Glutamatergic neuron (in vitro differentiated cells): ENCODE measurements around the gene PAK4. TPM values are rescaled to one million over a fixed set of nuclear protein-coding genes. Genes with fewer than 3 reads are reported as not detected.

Experiments used
- DNase-seq: peaks from one replicate; pipeline ENCODE4 v3.0.0; 2022
- H3K27ac Mint-ChIP-seq: one replicate; pipeline ENCODE4 v1.8.0; 2020; ENCODE audit warnings: mild to moderate bottlenecking, mixed read lengths, inconsistent platforms; ENCODE audit not compliant: unreplicated experiment
- H3K27me3 Mint-ChIP-seq: one replicate; pipeline ENCODE4 v1.8.0; 2020; ENCODE audit warnings: mild to moderate bottlenecking, moderate library complexity, mixed read lengths, inconsistent platforms; ENCODE audit not compliant: unreplicated experiment
- H3K36me3 Mint-ChIP-seq: one replicate; pipeline ENCODE4 v1.8.0; 2020; ENCODE audit warnings: mild to moderate bottlenecking, mixed read lengths, inconsistent platforms; ENCODE audit not compliant: unreplicated experiment
- H3K4me1 Mint-ChIP-seq: one replicate; pipeline ENCODE4 v1.8.0; 2020; ENCODE audit warnings: mild to moderate bottlenecking, low read depth, mixed read lengths, inconsistent platforms; ENCODE audit not compliant: unreplicated experiment
- H3K4me3 Mint-ChIP-seq: one replicate; pipeline ENCODE4 v1.8.0; 2020; ENCODE audit warnings: mild to moderate bottlenecking, mixed read lengths, inconsistent platforms; ENCODE audit not compliant: unreplicated experiment
- H3K9me3 Mint-ChIP-seq: one replicate; pipeline ENCODE4 v1.8.0; 2020; ENCODE audit warnings: mild to moderate bottlenecking, moderate library complexity, mixed read lengths, inconsistent platforms; ENCODE audit not compliant: unreplicated experiment
- total RNA-seq: library from RNA; stranded (reverse); fragmentation: NEBNext Ultra II Directional; extraction: Animal tissue kit (Norgen Biotek cat#: 25700); gene quantifications from one replicate; pipeline ENCODE4 v1.2.1, GENCODE V29; 2021; ENCODE audit not compliant: unreplicated experiment
- TF ChIP-seq, protein P1 (sequence below): fragments of 200-600 bp; sonication (generic); IDR thresholded peaks from one replicate; pipeline ENCODE4 v1.5.0; 2021; ENCODE audit not compliant: partially characterized antibody, unreplicated experiment

PAK4 gene
- total RNA-seq, 1 donor from 2014 or later, result 52.5 TPM

DNA sequence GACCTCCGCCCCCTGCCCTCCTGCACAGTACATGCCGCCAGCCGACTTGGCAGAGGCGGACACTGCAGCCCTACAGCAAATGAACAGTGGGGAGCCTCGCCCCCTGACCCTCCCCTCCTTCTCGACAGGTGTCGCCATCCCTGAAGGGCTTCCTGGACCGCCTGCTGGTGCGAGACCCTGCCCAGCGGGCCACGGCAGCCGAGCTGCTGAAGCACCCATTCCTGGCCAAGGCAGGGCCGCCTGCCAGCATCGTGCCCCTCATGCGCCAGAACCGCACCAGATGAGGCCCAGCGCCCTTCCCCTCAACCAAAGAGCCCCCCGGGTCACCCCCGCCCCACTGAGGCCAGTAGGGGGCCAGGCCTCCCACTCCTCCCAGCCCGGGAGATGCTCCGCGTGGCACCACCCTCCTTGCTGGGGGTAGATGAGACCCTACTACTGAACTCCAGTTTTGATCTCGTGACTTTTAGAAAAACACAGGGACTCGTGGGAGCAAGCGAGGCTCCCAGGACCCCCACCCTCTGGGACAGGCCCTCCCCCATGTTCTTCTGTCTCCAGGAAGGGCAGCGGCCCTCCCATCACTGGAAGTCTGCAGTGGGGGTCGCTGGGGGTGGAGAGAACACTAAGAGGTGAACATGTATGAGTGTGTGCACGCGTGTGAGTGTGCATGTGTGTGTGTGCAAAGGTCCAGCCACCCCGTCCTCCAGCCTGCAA is 52.9 kb downstream of the PAK4 start:
- Mint-ChIP-seq H3K27ac (no peak overlapping the region), H3K9me3 (peaks cover 4% of the 10 kb centered on the region), H3K4me3 (no peak overlapping the region), H3K27me3 (peaks cover 2% of the 10 kb centered on the region), H3K4me1 (no peaks in the 10 kb centered on the region), H3K36me3 (no peaks in the 10 kb centered on the region)
- TF ChIP-seq, protein P1, sequence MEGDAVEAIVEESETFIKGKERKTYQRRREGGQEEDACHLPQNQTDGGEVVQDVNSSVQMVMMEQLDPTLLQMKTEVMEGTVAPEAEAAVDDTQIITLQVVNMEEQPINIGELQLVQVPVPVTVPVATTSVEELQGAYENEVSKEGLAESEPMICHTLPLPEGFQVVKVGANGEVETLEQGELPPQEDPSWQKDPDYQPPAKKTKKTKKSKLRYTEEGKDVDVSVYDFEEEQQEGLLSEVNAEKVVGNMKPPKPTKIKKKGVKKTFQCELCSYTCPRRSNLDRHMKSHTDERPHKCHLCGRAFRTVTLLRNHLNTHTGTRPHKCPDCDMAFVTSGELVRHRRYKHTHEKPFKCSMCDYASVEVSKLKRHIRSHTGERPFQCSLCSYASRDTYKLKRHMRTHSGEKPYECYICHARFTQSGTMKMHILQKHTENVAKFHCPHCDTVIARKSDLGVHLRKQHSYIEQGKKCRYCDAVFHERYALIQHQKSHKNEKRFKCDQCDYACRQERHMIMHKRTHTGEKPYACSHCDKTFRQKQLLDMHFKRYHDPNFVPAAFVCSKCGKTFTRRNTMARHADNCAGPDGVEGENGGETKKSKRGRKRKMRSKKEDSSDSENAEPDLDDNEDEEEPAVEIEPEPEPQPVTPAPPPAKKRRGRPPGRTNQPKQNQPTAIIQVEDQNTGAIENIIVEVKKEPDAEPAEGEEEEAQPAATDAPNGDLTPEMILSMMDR, result no peak
- DNase-seq, result no peak

DNA sequence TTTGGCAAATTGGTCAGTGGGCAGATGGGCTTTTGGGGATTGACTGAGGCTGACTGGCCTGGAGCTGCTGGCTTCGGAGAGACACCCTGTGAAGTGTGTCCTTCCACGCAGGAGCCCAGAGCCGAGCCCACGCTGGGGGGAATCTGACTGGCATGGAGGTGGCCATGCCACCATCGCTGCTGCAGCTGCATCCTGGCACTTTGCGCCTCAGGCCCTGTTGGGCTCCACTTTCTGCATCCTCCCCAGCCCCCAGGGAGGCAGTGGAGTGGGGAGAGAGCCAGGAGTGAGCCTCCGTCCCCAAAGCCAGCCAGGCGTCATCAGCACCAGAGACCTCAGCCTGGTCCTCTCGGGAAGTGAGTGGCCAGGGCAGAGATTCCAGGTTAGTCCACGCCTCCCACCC is 54.2 kb downstream of the PAK4 start:
- Mint-ChIP-seq H3K36me3 (no peaks in the 10 kb centered on the region), H3K27ac (no peak overlapping the region), H3K4me3 (no peak overlapping the region), H3K9me3 (peaks cover 4% of the 10 kb centered on the region), H3K27me3 (peaks cover 2% of the 10 kb centered on the region), H3K4me1 (no peaks in the 10 kb centered on the region)
- no peak for DNase-seq
- TF ChIP-seq, protein P1, result no peak

- Mint-ChIP-seq H3K27me3 (peaks cover 2% of the 10 kb centered on the region), H3K4me1 (peaks cover under 1% of the 10 kb centered on the region), H3K36me3 (no peaks in the 10 kb centered on the region), H3K4me3 (no peak overlapping the region), H3K9me3 (peaks cover 4% of the 10 kb centered on the region), H3K27ac (no peak overlapping the region)
- no peak for DNase-seq
- TF ChIP-seq, protein P1, result no peak
Measured at GRCh38 chr19:39180749-39181148, 55.2 kb downstream of the PAK4 start.

DNA sequence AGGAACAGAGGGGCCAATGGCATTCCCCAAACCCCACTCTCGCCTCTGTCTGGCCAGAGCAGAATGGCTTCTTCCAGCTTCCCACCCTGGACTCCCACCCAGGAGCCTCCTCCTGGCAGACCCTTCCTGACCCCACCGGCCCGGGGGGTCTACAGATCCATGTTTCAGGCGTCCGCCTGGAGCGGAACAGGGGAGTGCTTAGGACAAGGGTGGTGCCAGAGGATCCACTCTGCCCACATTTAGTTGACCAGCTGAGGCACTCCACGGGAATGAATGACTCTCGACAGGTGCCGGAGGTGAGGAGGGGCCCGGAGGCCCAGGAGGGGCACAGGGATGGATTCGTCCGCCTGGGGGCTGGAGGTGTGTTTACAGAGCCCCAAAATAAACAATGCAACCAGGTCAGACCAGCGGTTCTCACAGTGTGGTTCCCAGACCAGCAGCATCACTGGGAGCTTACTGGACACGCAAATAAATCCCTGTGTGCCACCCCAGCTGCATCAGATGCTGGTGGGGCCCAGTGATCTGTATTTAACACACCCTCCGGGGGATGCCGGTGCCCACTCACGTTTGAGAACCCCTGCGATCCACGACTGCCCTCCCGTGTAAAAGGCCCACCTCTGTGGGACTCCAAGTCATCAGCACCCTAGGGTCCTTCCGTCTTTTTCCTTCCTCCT is 56.1 kb downstream of the PAK4 start:
- Mint-ChIP-seq H3K4me1 (peaks cover 1% of the 10 kb centered on the region), H3K27ac (no peak overlapping the region)
- TF ChIP-seq, protein P1, result no peak

DNA sequence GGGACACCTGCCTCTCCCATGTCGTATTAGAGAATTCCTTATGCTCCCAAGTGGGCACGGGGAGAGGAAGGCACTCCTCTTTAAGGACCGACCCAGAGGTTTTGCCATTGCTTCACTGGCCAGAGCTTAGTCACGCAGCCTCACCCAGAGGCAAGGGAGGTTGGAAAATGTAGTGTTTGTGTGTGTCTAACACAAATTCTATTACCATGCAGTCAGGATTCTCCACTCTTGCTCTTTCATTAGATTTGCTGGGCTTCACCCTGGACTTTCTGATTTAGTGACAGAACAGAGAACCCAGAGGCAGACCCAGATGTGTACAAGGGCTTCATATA is 56.6 kb downstream of the PAK4 start:
- DNase-seq, result no peak
- Mint-ChIP-seq H3K4me1 (peaks cover 1% of the 10 kb centered on the region), H3K36me3 (no peaks in the 10 kb centered on the region), H3K27me3 (peaks cover 2% of the 10 kb centered on the region), H3K9me3 (peaks cover 4% of the 10 kb centered on the region), H3K4me3 (no peak overlapping the region), H3K27ac (no peak overlapping the region)
- TF ChIP-seq, protein P1, result no peak

More for the DNA sequence above, 56.1 kb downstream of the PAK4 start:
- Mint-ChIP-seq H3K4me3 (no peak overlapping the region), H3K9me3 (peaks cover 4% of the 10 kb centered on the region), H3K27me3 (peaks cover 2% of the 10 kb centered on the region), H3K36me3 (no peaks in the 10 kb centered on the region)
- no peak for DNase-seq
